GM23248 (cell line): ENCODE measurements around the gene ALK. TPM values are rescaled to one million over a fixed set of nuclear protein-coding genes. Genes with fewer than 3 reads are reported as not detected.

Experiments used
- DNase-seq: peaks from one replicate; pipeline ENCODE4 v3.0.0-alpha.2; 2015
- H2AFZ ChIP-seq: fragments of 200-600 bp; sonication (generic); 2 replicates; pipeline ENCODE4 v1.6.1; 2016; ENCODE audit warnings: antibody characterized with exemption
- H3F3A ChIP-seq: fragments of 200-600 bp; sonication (generic); 2 replicates; pipeline ENCODE4 v1.6.1; 2016; ENCODE audit warnings: mild to moderate bottlenecking, antibody characterized with exemption, mixed run types; ENCODE audit not compliant: insufficient read depth
- H3K27ac ChIP-seq: fragments of 200-600 bp; sonication (generic); 2 replicates; pipeline ENCODE4 v1.5.1; 2016; ENCODE audit warnings: mild to moderate bottlenecking
- H3K27me3 ChIP-seq: fragments of 200-600 bp; sonication (generic); replicated peaks from 2 replicates; pipeline ENCODE4 v1.6.1; 2016; ENCODE audit warnings: mild to moderate bottlenecking; ENCODE audit not compliant: insufficient read depth
- H3K36me3 ChIP-seq: fragments of 200-600 bp; sonication (generic); 2 replicates; pipeline ENCODE4 v1.6.1; 2016; ENCODE audit warnings: low read depth, mild to moderate bottlenecking
- H3K4me1 ChIP-seq: fragments of 200-600 bp; sonication (generic); 2 replicates; pipeline ENCODE4 v1.6.1; 2016; ENCODE audit warnings: mild to moderate bottlenecking; ENCODE audit not compliant: insufficient read depth
- H3K4me2 ChIP-seq: fragments of 200-600 bp; sonication (generic); one replicate; pipeline ENCODE4 v1.6.1; 2016; ENCODE audit warnings: mild to moderate bottlenecking; ENCODE audit not compliant: unreplicated experiment
- H3K4me3 ChIP-seq: fragments of 200-600 bp; sonication (generic); 2 replicates; pipeline ENCODE4 v1.5.1; 2016; ENCODE audit warnings: mild to moderate bottlenecking
- H3K79me2 ChIP-seq: fragments of 200-600 bp; sonication (generic); 2 replicates; pipeline ENCODE4 v1.6.1; 2016; ENCODE audit warnings: mild to moderate bottlenecking; ENCODE audit not compliant: insufficient read depth
- H3K9ac ChIP-seq: fragments of 200-600 bp; sonication (generic); 2 replicates; pipeline ENCODE4 v1.6.1; 2016; ENCODE audit warnings: mild to moderate bottlenecking
- H3K9me2 ChIP-seq: fragments of 200-600 bp; sonication (generic); 2 replicates; pipeline ENCODE4 v1.6.1; 2016; ENCODE audit warnings: mixed run types, mild to moderate bottlenecking, moderate library complexity; ENCODE audit not compliant: insufficient read depth
- H3K9me3 ChIP-seq: fragments of 200-600 bp; sonication (generic); one replicate; pipeline ENCODE4 v1.6.1; 2017; ENCODE audit warnings: low read depth
- H4K20me1 ChIP-seq: fragments of 200-600 bp; sonication (generic); 2 replicates; pipeline ENCODE4 v1.6.0; 2016; ENCODE audit not compliant: insufficient read depth
- EZH2 ChIP-seq: fragments of 200-600 bp; sonication (generic); IDR thresholded peaks from 2 replicates; pipeline ENCODE4 v1.6.1; 2018; ENCODE audit warnings: antibody characterized with exemption, mild to moderate bottlenecking; ENCODE audit not compliant: insufficient read depth, poor library complexity, severe bottlenecking
- EZH2phosphoT487 ChIP-seq: fragments of 200-600 bp; sonication (generic); IDR thresholded peaks from 2 replicates; pipeline ENCODE4 v1.6.1; 2018; ENCODE audit warnings: antibody characterized with exemption, moderate library complexity, mild to moderate bottlenecking, low read depth; ENCODE audit not compliant: insufficient read depth
- WGBS, 2 experiments: methylation state at CpG; one replicate each; pipeline ENCODE4 v1.1.6; 2015 to 2017; ENCODE audit warnings: low lambda C conversion rate in 2 of 2, low coverage in 1 of 2; ENCODE audit errors: missing lambda C conversion rate in 2 of 2; 5-methylcytosine and 5-hydroxymethylcytosine counted together
- in situ Hi-C: fragments of 300-500 bp; cut with MboI; formaldehyde crosslinking; loops from 2 replicates; pipeline ENCODE4 v1.15.0; 2020
- polyA plus RNA-seq: library from polyadenylated mRNA; unstranded; fragments of >200 nt; fragmentation: Nextera tagmentation; extraction: Ambion mirVana; gene quantifications from 2 replicates; pipeline ENCODE4 v1.2.1, GENCODE V29; 2016
- total RNA-seq: library from RNA; depleted of rRNA; stranded (reverse); fragments of >200 nt; shearing (Covaris generic); gene quantifications from 2 replicates; pipeline ENCODE4 v1.2.3, GENCODE V29; 2014

The ALK gene
- total and polyA plus RNA-seq, 2 experiments from 2014 or later: under 0.01 to 0.05 TPM

- no peaks in the 10 kb centered on the region for H3K36me3 ChIP-seq
- no peaks in the 10 kb centered on the region for H3K79me2 ChIP-seq
- H3K9me2 ChIP-seq: no peaks in the 10 kb centered on the region
- no peaks in the 10 kb centered on the region for H3K27me3 ChIP-seq
- no peak for DNase-seq
- no peaks in the 10 kb centered on the region for H3K4me1 ChIP-seq
- TF ChIP-seq EZH2 (no peak), EZH2phosphoT487 (no peak)
- no peak overlapping the region for H3K27ac ChIP-seq
- H3K9ac ChIP-seq: no peak overlapping the region
- H4K20me1 ChIP-seq: no peaks in the 10 kb centered on the region
- 53 to 59% methylated on average over 1 of the region's 1 CpG for WGBS, 2 experiments
- no peak overlapping the region for H3K4me3 ChIP-seq
- no peaks in the 10 kb centered on the region for H3K9me3 ChIP-seq
- no peaks in the 10 kb centered on the region for H3F3A ChIP-seq
- no peak overlapping the region for H2AFZ ChIP-seq
- H3K4me2 ChIP-seq: no peak overlapping the region
- in situ Hi-C loops: no loop called here
Observed at GRCh38 chr2:29586919-29587318, 334.5 kb downstream of the ALK start.

DNA sequence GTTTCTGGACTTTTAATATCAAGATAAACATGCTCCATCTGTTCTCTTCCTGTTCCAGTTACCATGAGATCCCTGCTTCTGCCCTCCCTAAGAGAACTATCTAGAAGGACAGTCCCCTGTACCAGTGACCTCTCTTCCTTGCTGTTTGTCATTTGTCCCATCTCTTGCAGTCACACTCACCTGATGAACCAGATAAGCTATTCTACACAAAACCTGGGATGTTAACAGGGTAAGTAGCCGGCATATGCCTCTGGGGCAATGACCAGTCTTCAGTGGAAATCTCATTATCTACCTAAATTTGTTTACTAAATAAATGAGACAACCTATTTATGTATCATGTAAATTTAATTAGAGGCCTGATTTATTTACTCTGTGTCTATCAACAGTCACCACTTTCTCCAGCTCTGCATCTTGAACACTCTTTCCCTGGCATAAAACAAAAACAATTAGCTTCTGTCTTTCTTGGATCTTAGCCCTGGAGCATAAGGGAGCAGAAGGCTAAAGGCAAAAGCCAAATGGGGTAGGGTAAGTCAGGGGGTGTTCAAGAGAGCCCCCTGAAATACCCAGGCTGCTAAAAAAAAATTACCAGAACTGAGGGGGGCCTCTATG, 337.7 kb downstream of the ALK start:
- Histone ChIP-seq H3K36me3 (no peaks in the 10 kb centered on the region), H3K9me3 (no peaks in the 10 kb centered on the region), H3K9ac (no peak overlapping the region), H4K20me1 (no peaks in the 10 kb centered on the region), H3K4me2 (no peak overlapping the region), H3K27me3 (peaks cover 7% of the 10 kb centered on the region), H2AFZ (no peak overlapping the region), H3K9me2 (no peaks in the 10 kb centered on the region), H3K4me1 (no peaks in the 10 kb centered on the region), H3F3A (no peaks in the 10 kb centered on the region), H3K4me3 (no peak overlapping the region), H3K79me2 (no peaks in the 10 kb centered on the region), H3K27ac (no peak overlapping the region)
- no peak for DNase-seq
- TF ChIP-seq EZH2phosphoT487: no peak
- TF ChIP-seq EZH2: no peak
- in situ Hi-C loops: no loop called here
- 86 to 89% methylated on average over 1 of the region's 1 CpG for WGBS, 2 experiments

- H2AFZ ChIP-seq: no peak overlapping the region
- H3K4me2 ChIP-seq: no peak overlapping the region
- H3K9me2 ChIP-seq: no peaks in the 10 kb centered on the region
- H3K4me3 ChIP-seq: no peak overlapping the region
- H3K9me3 ChIP-seq: no peaks in the 10 kb centered on the region
- TF ChIP-seq EZH2phosphoT487: no peak
- no peak for TF ChIP-seq EZH2
- no peaks in the 10 kb centered on the region for H3K36me3 ChIP-seq
- in situ Hi-C loops: no loop called here
- no peak overlapping the region for H3K27ac ChIP-seq
- no peaks in the 10 kb centered on the region for H3K79me2 ChIP-seq
- H3K4me1 ChIP-seq: no peaks in the 10 kb centered on the region
- WGBS, 2 experiments: 81 to 83% methylated on average over 1 of the region's 1 CpG
- H3F3A ChIP-seq: no peaks in the 10 kb centered on the region
- H4K20me1 ChIP-seq: no peaks in the 10 kb centered on the region
- no peak overlapping the region for H3K9ac ChIP-seq
- peak; percentile 9 for DNase-seq
- H3K27me3 ChIP-seq: peaks cover 13% of the 10 kb centered on the region
Observed at GRCh38 chr2:29583104-29583503, 338.3 kb downstream of the ALK start.

- Histone ChIP-seq H3K9ac (no peak overlapping the region), H3K4me1 (no peaks in the 10 kb centered on the region), H2AFZ (no peak overlapping the region), H3K9me2 (no peaks in the 10 kb centered on the region), H3F3A (no peaks in the 10 kb centered on the region), H3K4me3 (no peak overlapping the region), H3K36me3 (no peaks in the 10 kb centered on the region), H3K27ac (no peak overlapping the region), H4K20me1 (no peaks in the 10 kb centered on the region), H3K79me2 (no peaks in the 10 kb centered on the region), H3K27me3 (peaks cover 13% of the 10 kb centered on the region), H3K9me3 (no peaks in the 10 kb centered on the region), H3K4me2 (no peak overlapping the region)
- TF ChIP-seq EZH2phosphoT487 (no peak), EZH2 (no peak)
- 15 to 33% methylated on average over 2 of the region's 2 CpGs for WGBS, 2 experiments
- no peak for DNase-seq
- in situ Hi-C loops: no loop called here
Observed at GRCh38 chr2:29582062-29582461, 339.3 kb downstream of the ALK start.

GRCh38 chr2:29580223-29580622, 341.2 kb downstream of the ALK start:
- no peaks in the 10 kb centered on the region for H3K79me2 ChIP-seq
- H3F3A ChIP-seq: no peaks in the 10 kb centered on the region
- DNase-seq: peak; percentile 35
- H3K4me1 ChIP-seq: no peaks in the 10 kb centered on the region
- no peak overlapping the region for H2AFZ ChIP-seq
- no peak overlapping the region for H3K27ac ChIP-seq
- peaks cover 13% of the 10 kb centered on the region for H3K27me3 ChIP-seq
- no peaks in the 10 kb centered on the region for H3K36me3 ChIP-seq
- WGBS, 2 experiments: 17% methylated on average over 11 of the region's 11 CpGs
- no peaks in the 10 kb centered on the region for H3K9me2 ChIP-seq
- in situ Hi-C loops: no loop called here
- no peaks in the 10 kb centered on the region for H4K20me1 ChIP-seq
- H3K9ac ChIP-seq: no peak overlapping the region
- H3K9me3 ChIP-seq: no peaks in the 10 kb centered on the region
- H3K4me3 ChIP-seq: no peak overlapping the region
- TF ChIP-seq EZH2 (no peak), EZH2phosphoT487 (no peak)
- no peak overlapping the region for H3K4me2 ChIP-seq
